ENCODE data around the gene NSD1. TPM values are rescaled to one million over a fixed set of nuclear protein-coding genes. Genes with fewer than 3 reads are reported as not detected.

The NSD1 gene
- total RNA-seq, 1 donor from 2014 or later: 111 TPM

- H3K36me3 Mint-ChIP-seq (ENCODE audit: low read depth, unreplicated experiment): no peaks in the 10 kb centered on the region
Measured at GRCh38 chr5:177092178-177093081, 41.1 kb upstream of the NSD1 start.

GRCh38 chr5:177093082-177093712 lies 40.4 kb upstream of the NSD1 start:
- DNase-seq (ENCODE audit: low spot score): no peak
- peaks cover 16% of the 10 kb centered on the region for H3K27me3 Mint-ChIP-seq (ENCODE audit: unreplicated experiment)
- peaks cover 36% of the 10 kb centered on the region for H3K4me1 Mint-ChIP-seq (ENCODE audit: unreplicated experiment)
- H3K27ac Mint-ChIP-seq (ENCODE audit: unreplicated experiment): no peak overlapping the region
- no peaks in the 10 kb centered on the region for H3K36me3 Mint-ChIP-seq (ENCODE audit: low read depth, unreplicated experiment)
- no peak for TF ChIP-seq CTCF (IDR thresholded peaks at IDR 0.05; ENCODE audit: unreplicated experiment)
- no peak overlapping the region for H3K4me3 Mint-ChIP-seq (ENCODE audit: unreplicated experiment)
- H3K9me3 Mint-ChIP-seq (ENCODE audit: unreplicated experiment): no peaks in the 10 kb centered on the region

More at GRCh38 chr5:177092178-177093081, 41.1 kb upstream of the NSD1 start:
- Mint-ChIP-seq H3K27me3 (ENCODE audit: unreplicated experiment) (peaks cover 17% of the 10 kb centered on the region), H3K4me3 (ENCODE audit: unreplicated experiment) (no peak overlapping the region), H3K9me3 (ENCODE audit: unreplicated experiment) (no peaks in the 10 kb centered on the region), H3K27ac (ENCODE audit: unreplicated experiment) (no peak overlapping the region), H3K4me1 (ENCODE audit: unreplicated experiment) (peaks cover 39% of the 10 kb centered on the region)
- DNase-seq (ENCODE audit: low spot score): no peak
- TF ChIP-seq CTCF (IDR thresholded peaks at IDR 0.05; ENCODE audit: unreplicated experiment): no peak

GRCh38 chr5:177093803-177094202 lies 39.8 kb upstream of the NSD1 start:
- no peak overlapping the region for H3K4me3 Mint-ChIP-seq (ENCODE audit: unreplicated experiment)
- TF ChIP-seq CTCF (IDR thresholded peaks at IDR 0.05; ENCODE audit: unreplicated experiment): no peak

GRCh38 chr5:177094224-177095087 lies 39.1 kb upstream of the NSD1 start:
- no peak for DNase-seq (ENCODE audit: low spot score)
- no peaks in the 10 kb centered on the region for H3K36me3 Mint-ChIP-seq (ENCODE audit: low read depth, unreplicated experiment)
- H3K27me3 Mint-ChIP-seq (ENCODE audit: unreplicated experiment): peaks cover 13% of the 10 kb centered on the region
- TF ChIP-seq CTCF (IDR thresholded peaks at IDR 0.05; ENCODE audit: unreplicated experiment): no peak
- H3K4me1 Mint-ChIP-seq (ENCODE audit: unreplicated experiment): peaks cover 24% of the 10 kb centered on the region
- no peaks in the 10 kb centered on the region for H3K9me3 Mint-ChIP-seq (ENCODE audit: unreplicated experiment)
- H3K4me3 Mint-ChIP-seq (ENCODE audit: unreplicated experiment): no peak overlapping the region
- peak overlapping the region; percentile 79 for H3K27ac Mint-ChIP-seq (ENCODE audit: unreplicated experiment)

More at GRCh38 chr5:177093803-177094202, 39.8 kb upstream of the NSD1 start:
- Mint-ChIP-seq H3K4me1 (ENCODE audit: unreplicated experiment) (peaks cover 31% of the 10 kb centered on the region), H3K36me3 (ENCODE audit: low read depth, unreplicated experiment) (no peaks in the 10 kb centered on the region), H3K27me3 (ENCODE audit: unreplicated experiment) (peaks cover 14% of the 10 kb centered on the region), H3K9me3 (ENCODE audit: unreplicated experiment) (no peaks in the 10 kb centered on the region), H3K27ac (ENCODE audit: unreplicated experiment) (no peak overlapping the region)
- DNase-seq (ENCODE audit: low spot score): no peak

Measured in endothelial cell (in vitro differentiated cells).